Measurements from ENCODE around the gene DCLK1.

The DCLK1 gene

GRCh38 chr13:36067746-36068381 lies 63.3 kb downstream of the DCLK1 start:
- H3K27ac ChIP-seq (ENCODE audit: poor library complexity, severe bottlenecking): no peak overlapping the region
- no peaks in the 10 kb centered on the region for H3K36me3 ChIP-seq (ENCODE audit: low read depth)
- H3K27me3 ChIP-seq (ENCODE audit: insufficient read depth, poor library complexity, severe bottlenecking): no peaks in the 10 kb centered on the region
- H3K4me1 ChIP-seq (ENCODE audit: insufficient read depth, poor library complexity, severe bottlenecking): no peaks in the 10 kb centered on the region
- no peaks in the 10 kb centered on the region for H3K9me3 ChIP-seq (ENCODE audit: severe bottlenecking)
- DNase-seq (ENCODE audit: low spot score) (no peak), ATAC-seq (ENCODE audit: low read depth) (no peak)
- no peak overlapping the region for H3K4me3 ChIP-seq (ENCODE audit: severe bottlenecking)
- TF ChIP-seq, protein P1, sequence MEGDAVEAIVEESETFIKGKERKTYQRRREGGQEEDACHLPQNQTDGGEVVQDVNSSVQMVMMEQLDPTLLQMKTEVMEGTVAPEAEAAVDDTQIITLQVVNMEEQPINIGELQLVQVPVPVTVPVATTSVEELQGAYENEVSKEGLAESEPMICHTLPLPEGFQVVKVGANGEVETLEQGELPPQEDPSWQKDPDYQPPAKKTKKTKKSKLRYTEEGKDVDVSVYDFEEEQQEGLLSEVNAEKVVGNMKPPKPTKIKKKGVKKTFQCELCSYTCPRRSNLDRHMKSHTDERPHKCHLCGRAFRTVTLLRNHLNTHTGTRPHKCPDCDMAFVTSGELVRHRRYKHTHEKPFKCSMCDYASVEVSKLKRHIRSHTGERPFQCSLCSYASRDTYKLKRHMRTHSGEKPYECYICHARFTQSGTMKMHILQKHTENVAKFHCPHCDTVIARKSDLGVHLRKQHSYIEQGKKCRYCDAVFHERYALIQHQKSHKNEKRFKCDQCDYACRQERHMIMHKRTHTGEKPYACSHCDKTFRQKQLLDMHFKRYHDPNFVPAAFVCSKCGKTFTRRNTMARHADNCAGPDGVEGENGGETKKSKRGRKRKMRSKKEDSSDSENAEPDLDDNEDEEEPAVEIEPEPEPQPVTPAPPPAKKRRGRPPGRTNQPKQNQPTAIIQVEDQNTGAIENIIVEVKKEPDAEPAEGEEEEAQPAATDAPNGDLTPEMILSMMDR (IDR thresholded peaks at IDR 0.05; ENCODE audit: poor library complexity, severe bottlenecking): no peak

GRCh38 chr13:36062249-36062648 lies 68.9 kb downstream of the DCLK1 start:
- no peaks in the 10 kb centered on the region for H3K9me3 ChIP-seq (ENCODE audit: severe bottlenecking)
- TF ChIP-seq, protein P1 (IDR thresholded peaks at IDR 0.05; ENCODE audit: poor library complexity, severe bottlenecking): no peak
- H3K36me3 ChIP-seq (ENCODE audit: low read depth): no peaks in the 10 kb centered on the region
- H3K27ac ChIP-seq (ENCODE audit: poor library complexity, severe bottlenecking): no peak overlapping the region
- no peak for DNase-seq (ENCODE audit: low spot score)
- H3K4me1 ChIP-seq (ENCODE audit: insufficient read depth, poor library complexity, severe bottlenecking): no peaks in the 10 kb centered on the region
- no peak overlapping the region for H3K4me3 ChIP-seq (ENCODE audit: severe bottlenecking)
- H3K27me3 ChIP-seq (ENCODE audit: insufficient read depth, poor library complexity, severe bottlenecking): no peaks in the 10 kb centered on the region
- ATAC-seq (ENCODE audit: low read depth): no peak

DNA sequence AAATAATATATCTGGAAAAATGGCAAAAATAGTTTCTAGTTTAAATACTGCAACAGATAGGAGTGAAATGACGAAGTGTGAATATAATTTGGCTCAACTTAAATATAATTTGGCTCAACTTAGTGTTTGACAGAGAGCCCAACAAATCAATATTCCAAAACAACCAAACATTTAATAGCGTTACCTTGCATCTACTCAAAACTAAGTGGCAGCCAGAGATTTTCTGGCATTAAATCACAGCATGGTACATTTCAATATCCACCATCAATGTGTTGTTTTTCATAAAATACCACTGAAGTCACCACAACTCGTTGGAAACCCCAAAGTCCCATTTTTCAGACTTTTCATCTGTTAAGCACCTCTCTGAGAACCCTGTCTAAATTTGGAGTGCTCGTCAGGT lies 69.6 kb downstream of the DCLK1 start:
- Histone ChIP-seq H3K36me3 (ENCODE audit: low read depth) (no peaks in the 10 kb centered on the region), H3K4me1 (ENCODE audit: insufficient read depth, poor library complexity, severe bottlenecking) (no peaks in the 10 kb centered on the region), H3K27me3 (ENCODE audit: insufficient read depth, poor library complexity, severe bottlenecking) (no peaks in the 10 kb centered on the region), H3K4me3 (ENCODE audit: severe bottlenecking) (no peak overlapping the region), H3K9me3 (ENCODE audit: severe bottlenecking) (no peaks in the 10 kb centered on the region), H3K27ac (ENCODE audit: poor library complexity, severe bottlenecking) (no peak overlapping the region)
- TF ChIP-seq, protein P1 (IDR thresholded peaks at IDR 0.05; ENCODE audit: poor library complexity, severe bottlenecking): no peak
- DNase-seq (ENCODE audit: low spot score): no peak
- ATAC-seq (ENCODE audit: low read depth): no peak

GRCh38 chr13:36061054-36061453 lies 70.1 kb downstream of the DCLK1 start:
- ATAC-seq (ENCODE audit: low read depth) (no peak), DNase-seq (ENCODE audit: low spot score) (no peak)
- TF ChIP-seq, protein P1 (IDR thresholded peaks at IDR 0.05; ENCODE audit: poor library complexity, severe bottlenecking): no peak
- Histone ChIP-seq H3K9me3 (ENCODE audit: severe bottlenecking) (no peaks in the 10 kb centered on the region), H3K4me3 (ENCODE audit: severe bottlenecking) (no peak overlapping the region), H3K27me3 (ENCODE audit: insufficient read depth, poor library complexity, severe bottlenecking) (no peaks in the 10 kb centered on the region), H3K27ac (ENCODE audit: poor library complexity, severe bottlenecking) (no peak overlapping the region), H3K36me3 (ENCODE audit: low read depth) (no peaks in the 10 kb centered on the region), H3K4me1 (ENCODE audit: insufficient read depth, poor library complexity, severe bottlenecking) (no peaks in the 10 kb centered on the region)

DNA sequence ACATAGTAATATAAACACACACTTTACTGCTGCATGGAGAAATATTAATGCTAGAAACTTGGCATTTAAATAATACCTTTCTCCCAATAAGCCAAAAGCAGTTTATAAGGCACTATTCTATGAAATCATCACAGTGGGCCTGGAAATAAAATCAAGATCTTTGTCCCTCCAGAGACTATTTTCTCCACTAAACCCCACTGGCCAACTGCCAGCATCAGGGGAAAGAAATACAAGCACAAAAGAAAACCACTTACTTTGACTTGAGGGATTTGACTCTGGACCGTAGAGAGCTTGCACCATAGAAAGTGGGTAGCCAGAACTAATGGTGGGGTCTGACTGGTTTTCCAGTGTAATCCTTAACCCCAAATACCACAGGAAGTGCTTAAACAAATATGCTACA lies 71.9 kb downstream of the DCLK1 start:
- H3K4me1 ChIP-seq (ENCODE audit: insufficient read depth, poor library complexity, severe bottlenecking): no peaks in the 10 kb centered on the region
- ATAC-seq (ENCODE audit: low read depth): no peak
- H3K4me3 ChIP-seq (ENCODE audit: severe bottlenecking): no peak overlapping the region
- no peak overlapping the region for H3K27ac ChIP-seq (ENCODE audit: poor library complexity, severe bottlenecking)
- no peaks in the 10 kb centered on the region for H3K27me3 ChIP-seq (ENCODE audit: insufficient read depth, poor library complexity, severe bottlenecking)
- TF ChIP-seq, protein P1 (IDR thresholded peaks at IDR 0.05; ENCODE audit: poor library complexity, severe bottlenecking): no peak
- no peak for DNase-seq (ENCODE audit: low spot score)
- H3K9me3 ChIP-seq (ENCODE audit: severe bottlenecking): no peaks in the 10 kb centered on the region
- no peaks in the 10 kb centered on the region for H3K36me3 ChIP-seq (ENCODE audit: low read depth)
